HG03378 (cell line): ENCODE measurements around the gene PSMC3IP.
"Not testable (repeated sequence)": the region's sequence is repeated elsewhere in the genome, so short reads cannot be mapped to it uniquely, and the experiment has no call there.

Experiments used
- ATAC-seq: cut with Tn5 transposase; IDR thresholded peaks from one replicate; pipeline ENCODE4 v1.9.1; 2021; ENCODE audit warnings: mild to moderate bottlenecking, moderate library complexity; ENCODE audit not compliant: unreplicated experiment

Gene PSMC3IP

GRCh38 chr17:42577532-42578281, at the start of gene PSMC3IP:
Gene PSMC3IP (minus strand): TSS chr17:42577729. CDS start chr17:42577686, 43 bp downstream.
- ATAC-seq = peak; percentile 56

- no peak for ATAC-seq
Measured at GRCh38 chr17:42623732-42624596, 46.4 kb upstream of the PSMC3IP start.

- ATAC-seq = no peak
Measured at GRCh38 chr17:42623271-42623670, 45.7 kb upstream of the PSMC3IP start.

GRCh38 chr17:42621987-42622386, 44.5 kb upstream of the PSMC3IP start:
- ATAC-seq = not testable (repeated sequence)

- ATAC-seq = peak; percentile 58
Measured at GRCh38 chr17:42618442-42619150, 41.1 kb upstream of the PSMC3IP start.

GRCh38 chr17:42617956-42618431, 40.5 kb upstream of the PSMC3IP start:
- no peak for ATAC-seq

- ATAC-seq = no peak
Measured at GRCh38 chr17:42613699-42614295, 36.3 kb upstream of the PSMC3IP start.

- no peak for ATAC-seq
Measured at GRCh38 chr17:42612013-42612412, 34.5 kb upstream of the PSMC3IP start.

- ATAC-seq = not testable (repeated sequence)
Measured at GRCh38 chr17:42609814-42610801, 32.6 kb upstream of the PSMC3IP start.

GRCh38 chr17:42609182-42609813, 31.8 kb upstream of the PSMC3IP start, which contains the start of the genes RETREG3 and TUBG1:
Gene RETREG3 (minus strand): TSS chr17:42609374. CDS start chr17:42609324, 50 bp downstream.
Gene TUBG1 (plus strand): TSS chr17:42609683. CDS start chr17:42609738, 55 bp downstream.
- peak; percentile 82 for ATAC-seq

GRCh38 chr17:42608305-42609181, 31.0 kb upstream of the PSMC3IP start:
- ATAC-seq = peak; percentile 22

GRCh38 chr17:42607769-42608168, 30.2 kb upstream of the PSMC3IP start:
- ATAC-seq = no peak

- no peak for ATAC-seq
Measured at GRCh38 chr17:42603318-42603717, 25.8 kb upstream of the PSMC3IP start.

GRCh38 chr17:42598905-42599304, 21.4 kb upstream of the PSMC3IP start:
- ATAC-seq = no peak

- no peak for ATAC-seq
Measured at GRCh38 chr17:42596386-42596785, 18.9 kb upstream of the PSMC3IP start.

GRCh38 chr17:42591411-42591810, 13.9 kb upstream of the PSMC3IP start:
- no peak for ATAC-seq

- ATAC-seq = no peak
Measured at GRCh38 chr17:42590886-42591285, 13.4 kb upstream of the PSMC3IP start.
